ENCODE results near the gene LDLRAD4. TPM values are rescaled to one million over a fixed set of nuclear protein-coding genes. Genes with fewer than 3 reads are reported as not detected.

Gene LDLRAD4
- total RNA-seq, 1 donor from 2014 or later, result 20.4 TPM

DNA sequence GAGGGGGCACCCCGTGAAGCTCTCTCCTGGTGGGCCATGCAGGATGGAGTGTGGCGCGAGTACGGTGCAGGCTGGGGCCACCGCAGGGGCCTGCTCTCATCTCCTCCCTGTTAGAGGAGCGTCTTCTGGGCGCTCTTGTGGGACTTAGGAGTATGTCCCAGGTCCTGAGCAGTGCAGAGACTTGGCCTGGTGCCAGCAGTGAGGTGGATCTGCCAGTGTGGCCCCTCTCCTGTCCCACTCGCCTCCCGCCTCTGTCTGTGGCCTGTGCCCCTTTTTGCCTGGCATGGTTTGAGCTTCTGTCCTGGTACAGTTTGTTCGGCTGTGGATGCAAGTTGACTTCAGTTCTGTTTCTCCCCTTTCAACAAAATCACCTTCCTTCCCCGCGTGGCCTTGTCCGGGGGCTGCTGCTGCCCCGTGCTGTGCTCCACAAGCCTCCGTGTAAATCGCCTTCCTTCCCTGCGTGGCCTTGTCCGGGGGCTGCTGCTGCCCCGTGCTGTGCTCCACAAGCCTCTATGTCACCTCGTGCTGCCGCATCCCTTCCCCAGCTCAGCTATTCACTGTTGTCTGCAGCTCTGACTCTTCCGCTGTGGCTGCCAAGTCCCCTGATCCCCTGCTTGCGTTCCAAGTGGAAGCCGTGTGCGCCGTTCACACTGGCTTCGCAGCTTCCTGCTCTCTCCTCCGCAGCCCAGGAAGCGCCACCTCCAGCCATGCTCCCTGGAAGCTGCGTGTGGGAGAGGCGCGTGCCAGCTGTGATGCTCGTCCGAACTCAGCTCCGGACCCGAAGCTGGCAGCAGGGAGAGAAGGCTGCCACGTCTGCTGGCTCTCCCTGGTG is 13.7 kb downstream of the LDLRAD4 start:
- Mint-ChIP-seq H3K4me3 (ENCODE audit: unreplicated experiment) (no peak overlapping the region), H3K36me3 (ENCODE audit: unreplicated experiment) (no peaks in the 10 kb centered on the region), H3K27ac (ENCODE audit: unreplicated experiment) (no peak overlapping the region), H3K9me3 (ENCODE audit: unreplicated experiment) (no peaks in the 10 kb centered on the region), H3K4me1 (ENCODE audit: unreplicated experiment) (peaks cover 1% of the 10 kb centered on the region), H3K27me3 (ENCODE audit: unreplicated experiment) (peaks cover 17% of the 10 kb centered on the region)
- TF ChIP-seq, protein P1, sequence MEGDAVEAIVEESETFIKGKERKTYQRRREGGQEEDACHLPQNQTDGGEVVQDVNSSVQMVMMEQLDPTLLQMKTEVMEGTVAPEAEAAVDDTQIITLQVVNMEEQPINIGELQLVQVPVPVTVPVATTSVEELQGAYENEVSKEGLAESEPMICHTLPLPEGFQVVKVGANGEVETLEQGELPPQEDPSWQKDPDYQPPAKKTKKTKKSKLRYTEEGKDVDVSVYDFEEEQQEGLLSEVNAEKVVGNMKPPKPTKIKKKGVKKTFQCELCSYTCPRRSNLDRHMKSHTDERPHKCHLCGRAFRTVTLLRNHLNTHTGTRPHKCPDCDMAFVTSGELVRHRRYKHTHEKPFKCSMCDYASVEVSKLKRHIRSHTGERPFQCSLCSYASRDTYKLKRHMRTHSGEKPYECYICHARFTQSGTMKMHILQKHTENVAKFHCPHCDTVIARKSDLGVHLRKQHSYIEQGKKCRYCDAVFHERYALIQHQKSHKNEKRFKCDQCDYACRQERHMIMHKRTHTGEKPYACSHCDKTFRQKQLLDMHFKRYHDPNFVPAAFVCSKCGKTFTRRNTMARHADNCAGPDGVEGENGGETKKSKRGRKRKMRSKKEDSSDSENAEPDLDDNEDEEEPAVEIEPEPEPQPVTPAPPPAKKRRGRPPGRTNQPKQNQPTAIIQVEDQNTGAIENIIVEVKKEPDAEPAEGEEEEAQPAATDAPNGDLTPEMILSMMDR (IDR thresholded peaks at IDR 0.05), result no peak
- peak; percentile 85 for DNase-seq (ENCODE audit: extremely low spot score, unreplicated experiment)

DNA sequence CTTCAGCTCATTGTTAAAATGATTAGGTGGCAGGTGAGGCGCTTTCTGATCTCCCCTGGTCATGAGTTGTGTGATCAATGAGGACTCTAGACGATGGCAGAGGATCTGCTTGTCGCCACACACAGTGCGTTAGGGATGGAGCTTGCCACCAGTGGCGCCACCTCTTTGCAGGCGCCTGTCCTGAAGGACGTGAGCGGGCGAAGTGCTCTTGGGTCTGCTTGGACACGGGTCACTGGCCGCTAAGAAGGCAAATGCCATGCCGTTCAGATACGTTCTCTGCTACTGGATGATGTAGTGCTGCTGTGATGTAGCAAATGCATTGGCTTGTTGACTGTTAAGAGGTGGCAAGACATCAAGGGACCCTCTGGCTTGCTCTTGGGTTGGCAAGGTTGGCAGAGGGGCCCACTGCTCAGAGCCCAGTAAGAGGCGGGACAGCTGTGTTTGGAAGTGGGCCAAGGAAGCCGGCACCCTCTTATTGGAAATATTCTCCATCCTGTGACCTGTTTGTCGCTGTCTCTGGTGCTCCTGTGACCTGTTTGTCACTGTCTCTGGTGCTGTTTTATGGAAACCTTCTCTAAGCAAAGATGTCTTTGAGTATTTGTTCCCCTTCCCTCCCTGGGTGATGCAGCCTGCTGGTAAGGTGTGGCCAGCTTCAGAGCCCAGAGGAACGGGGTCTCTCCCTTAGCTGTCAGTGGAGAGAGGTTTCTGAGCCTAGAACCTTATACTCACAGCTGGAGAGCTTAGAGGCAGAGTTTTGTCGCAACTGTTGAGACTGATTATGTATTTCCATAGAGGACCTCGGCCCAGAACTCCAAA is 14.6 kb downstream of the LDLRAD4 start:
- no peak overlapping the region for H3K27ac Mint-ChIP-seq (ENCODE audit: unreplicated experiment)
- DNase-seq (ENCODE audit: extremely low spot score, unreplicated experiment), result peak; percentile 76

DNA sequence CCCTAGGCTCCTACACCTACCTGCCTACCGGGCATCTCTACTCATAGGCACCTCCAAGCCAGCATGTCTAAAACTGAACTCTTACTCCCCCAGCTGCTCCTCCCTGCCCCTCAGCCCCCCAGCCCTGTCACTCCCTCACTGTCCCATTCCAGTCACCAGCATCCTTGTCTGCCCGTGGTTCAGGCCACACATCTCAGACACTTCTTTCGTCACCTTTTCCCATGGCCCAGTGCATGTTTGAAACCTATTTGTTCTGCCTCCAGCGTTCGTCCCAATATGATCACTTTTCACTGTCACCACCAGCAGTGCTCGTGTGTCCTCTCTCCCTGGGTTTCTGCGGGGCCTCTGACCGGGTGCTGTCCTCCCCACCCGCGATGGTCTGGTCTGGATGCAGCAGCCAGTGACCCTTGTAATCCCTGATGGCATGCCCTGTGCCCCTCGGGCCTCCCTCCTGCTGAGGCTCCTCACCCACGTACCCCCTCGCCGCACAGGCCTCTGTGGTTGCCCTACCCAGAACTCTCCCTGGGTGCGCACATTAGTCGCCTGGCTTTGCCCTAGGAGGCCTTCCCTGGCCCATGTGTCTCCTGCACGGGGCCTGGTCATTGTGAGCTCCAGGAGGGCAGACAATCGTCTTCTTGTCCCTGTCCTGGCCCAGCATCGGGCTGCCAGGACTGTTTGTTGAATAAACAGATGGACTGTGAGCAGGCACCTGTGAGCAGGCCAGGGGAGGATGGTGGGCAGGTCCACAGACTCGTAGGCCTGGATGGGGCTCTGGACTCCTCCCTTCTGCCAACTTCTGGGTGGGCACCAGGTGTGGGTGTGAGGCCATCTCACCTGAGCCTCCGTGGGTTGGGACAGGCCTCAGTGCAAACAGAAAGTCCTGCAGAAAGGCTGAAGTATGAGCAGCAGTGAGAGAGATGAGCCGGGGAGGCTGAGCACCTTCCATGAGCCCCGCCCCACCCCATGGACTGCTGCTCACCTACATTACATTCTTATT is 15.5 kb downstream of the LDLRAD4 start:
- DNase-seq (ENCODE audit: extremely low spot score, unreplicated experiment), result peak; percentile 76
- Mint-ChIP-seq H3K4me3 (ENCODE audit: unreplicated experiment) (no peak overlapping the region), H3K4me1 (ENCODE audit: unreplicated experiment) (peaks cover 1% of the 10 kb centered on the region), H3K9me3 (ENCODE audit: unreplicated experiment) (no peaks in the 10 kb centered on the region), H3K36me3 (ENCODE audit: unreplicated experiment) (no peaks in the 10 kb centered on the region), H3K27me3 (ENCODE audit: unreplicated experiment) (peaks cover 18% of the 10 kb centered on the region), H3K27ac (ENCODE audit: unreplicated experiment) (no peak overlapping the region)
- TF ChIP-seq, protein P1 (IDR thresholded peaks at IDR 0.05), result no peak

More for the DNA sequence above, 14.6 kb downstream of the LDLRAD4 start:
- no peaks in the 10 kb centered on the region for H3K36me3 Mint-ChIP-seq (ENCODE audit: unreplicated experiment)
- H3K4me3 Mint-ChIP-seq (ENCODE audit: unreplicated experiment), result no peak overlapping the region
- H3K27me3 Mint-ChIP-seq (ENCODE audit: unreplicated experiment), result peaks cover 18% of the 10 kb centered on the region
- TF ChIP-seq, protein P1 (IDR thresholded peaks at IDR 0.05), result no peak
- no peaks in the 10 kb centered on the region for H3K9me3 Mint-ChIP-seq (ENCODE audit: unreplicated experiment)
- peaks cover 1% of the 10 kb centered on the region for H3K4me1 Mint-ChIP-seq (ENCODE audit: unreplicated experiment)

DNA sequence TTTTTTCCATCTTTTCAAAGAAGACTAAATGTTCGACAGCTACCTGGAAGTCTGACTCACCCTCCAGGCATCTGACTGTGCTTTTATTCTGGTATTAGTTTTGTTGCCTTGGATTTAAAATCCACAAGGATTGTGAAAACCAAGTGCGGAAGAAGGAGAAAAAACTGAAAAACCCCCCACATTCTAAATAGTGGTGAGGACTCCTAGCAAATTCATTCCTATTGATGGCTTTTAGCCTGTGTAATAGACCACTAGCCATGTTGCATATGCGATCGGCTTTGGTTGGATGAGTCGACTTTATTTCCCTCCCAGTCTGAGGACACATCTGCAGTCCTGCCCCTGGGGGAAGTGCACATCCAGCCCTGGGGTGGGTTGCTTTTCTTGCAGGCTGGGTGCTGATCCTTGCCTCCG is 16.9 kb downstream of the LDLRAD4 start:
- H3K27ac Mint-ChIP-seq (ENCODE audit: unreplicated experiment), result no peak overlapping the region
- H3K4me1 Mint-ChIP-seq (ENCODE audit: unreplicated experiment), result peaks cover 1% of the 10 kb centered on the region
- H3K4me3 Mint-ChIP-seq (ENCODE audit: unreplicated experiment), result no peak overlapping the region
- DNase-seq (ENCODE audit: extremely low spot score, unreplicated experiment), result no peak
- H3K36me3 Mint-ChIP-seq (ENCODE audit: unreplicated experiment), result no peaks in the 10 kb centered on the region
- no peaks in the 10 kb centered on the region for H3K9me3 Mint-ChIP-seq (ENCODE audit: unreplicated experiment)
- TF ChIP-seq, protein P1 (IDR thresholded peaks at IDR 0.05), result no peak
- peaks cover 18% of the 10 kb centered on the region for H3K27me3 Mint-ChIP-seq (ENCODE audit: unreplicated experiment)
